ENCODE measurements around the gene NMNAT1.
"Not testable (repeated sequence)": the region's sequence is repeated elsewhere in the genome, so short reads cannot be mapped to it uniquely, and the experiment has no call there.

NMNAT1 gene

DNA sequence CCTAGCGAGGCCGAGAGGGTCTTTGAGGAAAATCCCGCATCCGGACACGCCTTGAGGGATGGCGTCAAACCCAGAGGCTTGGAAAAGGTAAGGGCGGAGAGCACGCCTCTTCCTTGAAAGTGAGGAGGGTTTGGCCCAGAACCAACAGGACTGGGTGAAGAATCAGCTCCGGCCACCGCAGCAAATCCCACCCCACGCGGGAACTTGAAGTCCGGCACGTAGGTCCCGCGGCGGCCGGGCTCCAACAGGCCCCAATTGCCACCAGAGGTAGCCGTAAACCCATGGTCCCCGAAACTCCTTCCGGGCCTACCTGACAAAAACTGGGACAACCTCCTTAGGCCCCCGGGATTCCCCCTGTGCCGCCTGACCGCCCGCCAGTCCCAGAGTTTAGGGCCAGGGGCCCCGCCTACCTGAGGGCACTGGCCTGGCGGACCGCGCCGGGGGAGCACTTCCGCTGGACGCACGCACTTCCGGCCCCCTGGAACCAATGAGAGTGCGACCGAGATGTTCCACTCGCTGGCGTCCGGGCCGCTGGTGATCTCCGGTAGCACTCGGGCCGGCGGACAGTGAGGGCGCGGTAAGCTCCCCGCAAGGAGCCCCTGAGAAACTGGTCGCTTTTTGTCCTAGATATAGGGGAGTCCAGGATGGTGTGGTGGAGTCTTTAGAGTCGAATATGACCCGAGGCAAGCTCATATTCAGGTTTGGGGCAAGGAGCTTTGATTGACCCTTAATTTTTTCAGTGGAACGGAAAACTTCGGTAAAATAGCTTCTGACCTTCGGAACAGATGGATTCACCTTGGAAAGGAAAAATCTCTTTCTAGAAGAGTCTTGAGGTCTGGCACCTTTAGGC, at the start of gene NMNAT1, which contains the start of gene LZIC:
NMNAT1 (plus strand) TSS at position 537 of the 850 bp plus-strand sequence. CDS start 28,599 bp downstream, outside the sequence.
LZIC (minus strand) TSS at position 453 of the 850 bp plus-strand sequence. CDS start 6,772 bp downstream, outside the sequence.
- peak; percentile 53 to 94 (median 87) for DNase-seq

DNA sequence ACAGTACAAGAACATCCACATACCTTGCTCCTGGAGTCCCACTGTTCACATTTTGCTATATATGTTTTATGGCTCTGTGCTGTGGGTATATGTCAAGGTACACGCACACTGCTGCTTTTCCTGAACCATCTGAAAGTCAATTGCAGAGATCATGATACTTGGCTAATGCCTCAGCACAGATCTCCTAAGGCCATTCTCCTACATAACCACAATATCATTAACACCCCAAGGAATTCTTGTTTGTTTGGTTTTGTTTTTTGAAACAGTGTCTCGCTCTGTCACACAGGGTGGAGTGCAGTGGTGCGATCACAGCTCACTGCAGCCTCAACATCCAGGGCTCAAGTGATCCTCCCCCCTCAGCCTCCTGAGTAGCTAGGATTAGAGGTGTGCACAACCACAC, 49.2 kb upstream of the NMNAT1 start:
- DNase-seq = no peak

DNA sequence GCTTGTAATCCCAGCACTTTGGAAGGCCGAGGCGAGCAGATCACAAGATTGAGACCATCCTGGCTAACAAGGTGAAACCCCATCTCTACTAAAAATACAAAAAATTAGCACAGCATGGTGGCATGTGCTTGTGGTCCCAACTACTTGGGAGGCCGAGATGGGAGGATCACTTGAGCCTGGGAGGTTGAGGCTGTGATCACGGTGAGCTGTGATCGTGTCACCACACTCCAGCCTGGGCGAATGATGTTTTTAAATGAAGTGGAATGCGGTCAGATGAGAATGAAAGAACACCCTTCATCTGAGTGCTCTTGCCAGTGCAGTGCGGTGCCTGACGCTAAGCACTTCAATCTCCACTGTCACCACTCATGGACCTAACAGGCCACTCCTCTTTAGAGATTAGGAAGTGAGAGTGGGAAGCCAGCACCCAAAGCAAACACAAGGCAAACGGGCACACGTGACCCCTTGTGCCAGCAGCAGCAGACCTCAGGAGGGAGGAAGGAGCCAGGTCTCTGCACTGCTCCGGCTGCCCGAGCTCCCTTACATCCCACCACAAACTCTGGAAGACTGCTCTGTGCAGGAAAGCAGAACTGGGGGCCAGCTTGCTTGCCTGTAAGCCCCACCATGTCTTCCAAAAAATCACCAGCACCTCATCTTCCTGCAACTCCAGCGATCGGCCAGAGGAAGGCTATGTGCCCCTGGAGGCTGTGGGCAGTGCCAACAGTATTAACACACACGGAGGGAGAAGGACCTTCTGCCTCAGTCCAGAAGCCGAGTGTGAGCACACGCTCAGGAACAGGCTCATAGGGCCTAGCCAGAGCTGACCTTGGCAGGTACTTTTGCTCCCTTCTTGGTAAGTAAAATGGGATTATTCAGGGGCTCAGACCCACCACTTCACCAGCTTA, 42.9 kb upstream of the NMNAT1 start:
- DNase-seq = peak in 38 of 51 donors; percentile 11 to 69 (median 40)

DNA sequence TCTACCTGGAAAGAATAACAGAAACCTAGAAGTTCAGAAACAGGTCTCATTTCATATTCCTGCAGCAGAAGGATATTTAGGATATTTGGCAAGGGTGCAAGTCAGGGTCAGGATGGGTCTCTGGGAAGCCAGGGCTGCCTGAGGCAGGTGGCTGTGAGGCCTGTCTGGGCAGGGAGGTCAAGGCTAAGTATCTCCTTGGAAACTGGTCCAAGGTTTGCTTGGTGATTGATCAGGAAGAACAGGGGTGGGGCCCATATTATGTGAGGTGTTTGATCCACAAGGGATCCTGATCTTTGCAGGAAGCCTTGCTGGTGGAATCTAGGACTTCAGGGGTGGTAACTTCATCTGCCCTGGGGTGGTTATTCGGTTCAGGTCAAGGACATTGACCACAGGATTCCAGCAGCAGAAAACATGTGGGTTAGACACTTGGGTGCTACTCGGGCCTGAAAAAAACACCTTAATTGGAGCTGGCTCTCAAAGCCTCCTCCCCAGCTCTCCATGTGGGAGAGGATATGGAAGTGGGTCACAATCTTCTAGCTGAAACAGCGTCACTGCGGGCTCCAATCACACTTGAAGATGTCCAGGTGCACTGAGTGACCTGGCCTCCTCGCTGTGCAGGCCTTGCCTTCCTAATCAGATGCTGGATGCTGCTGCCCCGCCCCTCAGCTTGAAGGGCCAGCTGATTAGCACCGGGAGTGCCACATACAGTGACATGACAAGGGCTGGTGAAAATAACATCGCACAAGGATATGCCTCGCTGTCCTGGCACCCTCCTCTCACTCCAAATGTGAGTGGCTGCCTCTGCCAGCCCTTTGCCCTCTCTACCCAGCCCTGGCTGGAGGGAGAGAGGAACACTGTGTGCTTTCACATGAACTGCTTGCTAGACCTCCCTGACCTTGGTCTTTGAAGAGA, 41.9 kb upstream of the NMNAT1 start:
- peak in 2 of 51 donors; percentile 11 to 16 for DNase-seq

DNA sequence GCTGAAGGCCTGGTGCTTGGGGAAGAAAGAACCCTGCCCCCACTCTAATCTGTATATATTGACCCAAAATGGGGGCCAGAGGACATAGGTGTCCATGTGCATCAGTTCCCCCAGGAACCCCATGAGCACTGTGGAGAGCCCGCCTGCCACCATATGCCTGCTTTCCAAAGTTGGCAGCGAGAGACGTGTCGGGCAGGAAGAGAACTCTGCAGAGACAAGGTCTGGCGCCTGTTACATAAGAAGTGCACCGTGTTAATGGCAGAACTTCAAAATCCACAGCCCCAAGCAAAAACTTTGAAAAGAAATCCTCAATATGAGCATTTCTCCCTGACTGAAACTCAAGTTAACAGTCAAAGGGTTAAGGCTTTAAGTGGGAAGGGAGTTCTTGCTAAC, 41.2 kb upstream of the NMNAT1 start:
- peak in 2 of 51 donors; percentile 17 to 21 for DNase-seq

DNA sequence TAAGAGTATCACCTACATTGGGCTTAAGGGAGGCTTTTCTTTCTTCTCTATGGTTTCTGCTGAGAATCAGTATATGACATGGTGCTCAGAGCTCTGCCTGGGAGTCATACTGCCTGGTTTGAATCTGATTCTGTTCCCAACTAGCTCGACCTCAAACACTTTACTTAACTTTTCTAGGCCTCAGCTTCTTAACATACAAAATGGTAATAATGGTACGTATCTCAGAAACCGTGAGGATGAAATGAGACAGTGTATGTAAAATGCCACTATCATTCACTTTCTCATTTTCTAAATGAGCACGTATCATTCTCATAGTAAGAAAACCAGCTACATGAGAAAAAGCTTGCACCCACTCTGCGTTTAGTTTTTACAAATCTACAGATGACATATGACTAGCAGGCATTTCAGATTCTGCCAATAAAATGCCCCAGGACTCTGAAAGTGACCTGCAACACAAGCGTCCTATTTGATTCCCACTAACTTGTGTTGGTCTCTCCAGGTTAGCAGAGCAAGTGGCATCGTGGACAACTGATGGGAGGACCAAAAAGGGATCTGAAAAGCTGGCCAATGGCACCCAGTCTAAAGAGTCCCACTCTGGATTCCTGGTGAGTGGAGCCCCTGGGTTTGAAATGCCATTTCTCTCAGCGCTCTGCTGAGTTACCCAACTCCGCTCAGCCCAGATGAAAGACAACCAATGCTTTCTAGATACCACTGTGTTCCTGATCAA, 39.3 kb upstream of the NMNAT1 start:
- no peak for DNase-seq

DNA sequence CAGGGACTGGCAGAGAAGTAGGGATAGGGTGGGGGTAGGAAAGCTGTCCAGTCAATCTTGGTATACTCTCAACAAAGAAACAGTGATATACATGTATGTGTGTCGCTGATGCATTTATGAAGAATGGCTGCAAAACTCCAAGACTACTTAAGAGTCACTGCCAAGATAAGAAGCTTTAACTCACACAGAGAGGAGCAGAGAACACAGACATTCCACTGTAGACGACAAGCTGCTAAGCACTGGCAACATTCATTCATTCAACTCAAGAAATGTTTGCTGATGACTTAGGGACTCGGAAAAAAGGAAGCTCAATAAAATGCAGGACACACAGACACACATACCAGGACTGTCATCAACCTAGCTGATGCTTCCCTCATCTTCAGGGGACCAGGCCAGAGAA, 38.7 kb upstream of the NMNAT1 start:
- no peak for DNase-seq

DNA sequence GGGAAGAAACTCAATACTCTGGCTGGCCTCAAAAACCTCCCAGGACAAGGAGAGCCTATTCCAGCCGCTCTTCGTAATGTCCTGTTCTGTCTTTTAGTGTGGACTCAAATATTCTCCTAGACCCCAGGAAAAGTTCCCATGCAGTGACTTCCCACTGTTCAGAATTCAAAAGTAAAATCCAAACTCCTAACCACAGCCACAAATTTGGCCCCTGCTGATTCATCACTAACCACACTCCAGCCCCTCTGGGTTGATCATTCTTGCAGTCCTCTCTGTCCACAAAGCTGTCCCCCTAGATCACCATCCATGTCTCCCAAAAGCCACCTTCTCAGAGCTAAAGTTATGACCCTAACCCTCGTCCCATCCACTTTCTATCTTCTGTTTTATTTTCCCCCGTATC, 38.3 kb upstream of the NMNAT1 start:
- DNase-seq = no peak

DNA sequence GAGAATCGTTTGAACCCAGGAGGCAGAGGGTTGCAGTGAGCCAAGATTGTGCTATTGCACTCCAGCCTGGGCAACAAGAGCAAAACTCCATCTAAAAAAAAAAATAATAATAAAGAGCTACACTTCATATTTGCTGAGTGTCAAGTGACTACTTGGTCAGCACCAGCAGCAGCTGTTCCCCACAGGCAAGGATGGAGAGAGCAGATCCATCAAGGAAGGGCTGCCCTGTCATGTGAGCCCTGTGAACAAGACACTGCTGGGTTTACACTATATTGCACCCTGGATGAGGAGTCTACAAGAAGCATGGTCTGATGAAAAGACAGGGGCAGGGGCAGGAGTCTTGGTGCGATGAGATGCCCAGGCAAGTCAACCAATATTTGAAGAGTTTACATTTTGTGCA, 36.8 kb upstream of the NMNAT1 start:
- no peak for DNase-seq

DNA sequence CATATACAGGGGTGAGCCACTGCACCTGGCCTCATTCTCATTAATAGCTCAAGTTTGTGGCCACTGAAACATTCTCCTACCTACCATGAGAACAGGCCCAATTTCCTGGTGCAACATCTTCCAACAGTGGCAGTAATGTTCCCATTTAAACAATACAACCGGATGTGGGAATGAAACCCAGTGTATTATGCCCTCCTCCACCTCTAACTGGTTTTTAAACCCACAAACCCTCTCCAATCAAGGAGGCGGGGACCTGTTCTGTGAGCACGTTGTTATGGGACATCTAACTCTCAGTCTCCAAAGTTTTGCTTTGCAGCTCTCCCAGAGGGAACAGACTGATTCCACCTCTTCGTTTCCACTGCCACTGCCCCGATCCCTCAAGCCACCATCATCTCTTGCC, 35.8 kb upstream of the NMNAT1 start:
- no peak for DNase-seq

DNA sequence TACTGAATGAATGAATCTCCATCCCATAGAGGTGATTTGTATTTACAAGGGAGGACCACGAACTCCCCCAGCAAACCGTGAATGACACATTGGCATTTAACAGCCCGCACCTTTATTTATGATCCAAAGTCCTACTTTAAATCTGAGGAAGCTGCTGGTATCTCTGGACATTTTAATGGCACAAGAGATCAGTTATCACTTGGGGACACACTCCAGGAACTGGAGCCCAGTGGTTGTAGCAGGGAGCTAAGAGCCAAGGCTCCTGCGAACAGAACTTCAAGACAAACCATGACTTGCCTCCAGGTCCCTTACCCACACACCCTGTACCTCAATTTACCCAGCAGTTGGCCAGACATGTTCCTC, 34.4 kb upstream of the NMNAT1 start:
- no peak for DNase-seq

DNA sequence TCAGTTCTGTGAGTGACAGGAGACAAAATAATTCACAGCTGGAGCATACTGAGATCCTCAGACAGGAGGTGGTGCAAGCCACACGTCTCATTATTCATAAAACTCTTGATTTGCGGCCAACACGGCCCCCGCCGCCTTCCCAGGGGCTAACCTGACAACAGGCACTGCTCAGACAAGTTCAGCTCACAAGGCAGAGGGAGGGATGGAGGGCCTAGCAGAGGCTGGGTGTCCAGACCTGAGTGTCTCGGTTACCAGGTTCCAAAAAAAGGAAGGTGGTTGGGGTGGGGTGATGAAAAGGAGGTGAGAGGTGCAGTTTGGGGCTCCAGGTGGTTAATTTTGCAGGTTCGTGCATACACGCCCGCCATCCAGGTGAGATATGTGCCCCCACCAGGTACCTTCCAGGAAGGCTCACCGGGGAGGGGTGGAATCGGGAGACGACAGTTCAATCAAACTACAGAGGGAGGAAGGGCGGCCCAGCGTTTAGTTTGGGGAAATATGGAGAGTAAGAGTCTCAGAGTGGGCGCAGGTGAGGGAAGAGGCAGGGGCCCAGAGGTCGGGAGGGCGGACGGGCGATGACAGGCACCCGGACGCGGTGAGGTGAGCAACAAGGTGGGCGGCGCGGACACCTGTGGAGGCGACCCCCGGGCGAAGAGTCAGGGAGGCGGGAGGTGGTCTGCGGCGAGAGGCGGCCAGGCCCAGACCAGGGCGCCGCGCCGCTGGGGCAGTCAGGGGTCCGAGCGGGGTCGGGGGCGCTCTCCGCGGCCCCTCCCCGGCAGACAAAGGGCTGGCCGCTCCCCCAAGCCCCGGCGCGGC, 33.8 kb upstream of the NMNAT1 start:
- DNase-seq = peak in 2 of 51 donors; percentile 17 to 38

DNA sequence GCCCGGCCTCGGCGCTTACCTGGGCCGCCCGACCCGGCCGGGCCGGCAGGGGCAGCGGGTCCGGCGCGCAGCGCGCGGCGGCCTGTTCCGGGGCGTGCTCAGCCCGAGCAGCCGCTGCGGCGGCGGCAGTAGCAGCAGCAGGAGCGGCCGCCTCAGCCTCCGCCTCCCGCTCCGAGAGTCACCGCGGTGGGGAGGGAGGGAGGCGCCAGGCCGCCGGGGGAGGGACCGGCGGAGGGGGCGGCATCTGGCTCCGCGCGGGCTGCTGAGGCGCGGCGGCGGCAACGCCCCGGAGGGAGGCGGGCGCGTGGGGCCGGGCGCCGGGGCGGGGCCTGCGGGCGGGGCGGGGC, 33.2 kb upstream of the NMNAT1 start, which contains the start of gene CTNNBIP1:
CTNNBIP1 (minus strand) TSS at position 194 of the 347 bp plus-strand sequence. CDS start 38,205 bp downstream, outside the sequence.
- DNase-seq = no peak

DNA sequence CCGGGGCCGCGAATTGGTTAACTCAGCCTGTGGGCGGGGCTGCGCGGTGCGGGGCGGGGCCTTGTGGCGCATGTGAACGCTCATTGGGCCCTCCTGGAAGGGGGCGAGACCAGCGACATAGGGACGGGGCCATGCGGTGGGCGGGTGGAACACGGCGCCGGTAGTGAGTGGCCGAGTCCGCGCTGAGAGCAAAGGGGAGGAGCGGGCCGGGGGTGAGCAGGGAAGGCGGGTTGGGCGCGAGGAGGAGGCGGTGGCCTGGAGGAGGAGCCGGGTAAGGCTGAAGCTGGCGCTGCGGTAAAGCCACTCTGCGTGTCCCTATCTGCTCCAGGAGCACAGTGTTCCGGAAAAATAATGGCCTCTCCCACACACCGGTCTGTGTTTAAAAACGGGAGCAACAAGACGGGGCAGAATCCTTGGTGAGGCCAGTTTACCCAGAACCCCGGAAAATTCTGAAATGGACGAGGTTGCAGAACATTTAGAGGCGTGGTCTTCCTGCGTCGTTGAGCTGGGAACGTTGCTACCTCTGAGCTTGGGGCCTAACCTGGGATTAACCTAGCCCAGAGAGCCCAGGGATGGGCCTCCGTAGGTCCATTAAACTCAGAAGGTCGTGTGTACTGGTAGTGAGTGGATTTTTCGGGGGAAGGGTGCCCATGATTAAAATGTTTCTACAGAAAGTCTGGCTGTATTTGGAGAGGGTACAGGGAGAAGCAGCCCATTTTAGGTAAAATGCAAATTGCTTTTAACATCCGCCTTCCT, 32.7 kb upstream of the NMNAT1 start:
- peak; percentile 57 to 100 (median 99) for DNase-seq

DNA sequence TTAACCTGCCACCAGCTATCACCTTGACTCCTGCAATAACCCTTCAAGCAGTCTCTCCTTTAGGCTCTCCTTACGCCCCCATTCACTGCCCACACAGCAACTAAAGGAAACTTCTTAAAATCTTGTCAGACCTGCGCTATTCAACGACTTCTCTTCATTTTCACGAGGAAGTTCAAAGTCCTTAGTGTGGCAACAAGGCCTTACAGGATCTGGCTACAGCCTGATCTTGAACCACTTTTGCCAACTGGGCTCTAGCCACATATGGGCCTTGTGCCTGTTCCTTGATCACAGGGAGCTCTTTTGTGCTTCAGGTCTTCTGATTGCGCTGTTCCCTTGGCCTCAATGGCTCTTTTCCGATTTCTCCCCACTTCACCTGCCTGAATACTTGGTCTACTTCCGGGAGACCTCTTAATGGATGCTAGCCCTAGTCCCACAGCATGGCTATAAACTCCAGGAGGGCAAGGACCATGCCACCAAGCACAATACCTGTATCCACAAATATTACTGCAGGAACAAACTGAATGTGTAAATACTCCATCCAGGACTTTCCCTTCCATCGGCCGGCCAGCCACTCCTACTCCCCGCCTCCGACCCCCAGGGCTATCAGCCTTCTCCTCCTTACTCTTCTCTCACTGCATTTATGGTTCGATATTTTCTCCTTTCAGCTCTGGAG, 30.9 kb upstream of the NMNAT1 start:
- DNase-seq = no peak

DNA sequence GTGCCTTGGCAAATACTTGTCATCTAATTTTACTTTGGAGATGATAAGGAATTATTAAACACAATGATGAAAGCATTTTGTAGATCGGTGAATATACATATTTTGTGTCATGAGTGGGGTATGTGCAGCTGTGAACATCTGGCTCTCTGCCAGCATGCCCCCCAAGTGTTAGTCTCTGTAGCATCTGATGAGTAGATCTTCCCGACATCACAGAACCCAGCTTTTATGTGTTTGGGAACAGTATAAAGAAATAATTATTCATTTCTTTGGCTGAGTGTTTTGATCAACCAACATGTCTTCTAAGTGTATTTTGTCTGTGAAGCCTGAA, 28.7 kb upstream of the NMNAT1 start:
- DNase-seq = peak in 1 of 51 donors; percentile 26

DNA sequence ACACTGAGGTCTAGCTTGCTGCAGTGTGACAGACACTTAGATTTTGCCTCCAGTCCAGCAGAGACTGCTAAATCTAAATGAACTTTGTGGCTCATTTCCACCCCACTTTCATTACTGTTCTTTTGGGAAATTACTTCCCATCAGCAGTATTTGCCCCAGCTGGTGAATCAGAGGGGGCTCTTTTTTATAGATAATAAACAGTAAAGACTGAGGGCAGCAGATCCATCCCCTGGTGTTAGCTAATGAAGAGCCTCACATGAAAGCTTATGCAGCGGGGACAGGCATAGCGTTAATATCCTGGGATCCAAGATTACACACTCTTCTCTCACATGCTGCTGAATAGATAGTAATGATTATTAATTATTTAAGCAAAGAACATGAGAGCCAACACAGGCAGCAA, 26.8 kb upstream of the NMNAT1 start:
- DNase-seq = no peak

DNA sequence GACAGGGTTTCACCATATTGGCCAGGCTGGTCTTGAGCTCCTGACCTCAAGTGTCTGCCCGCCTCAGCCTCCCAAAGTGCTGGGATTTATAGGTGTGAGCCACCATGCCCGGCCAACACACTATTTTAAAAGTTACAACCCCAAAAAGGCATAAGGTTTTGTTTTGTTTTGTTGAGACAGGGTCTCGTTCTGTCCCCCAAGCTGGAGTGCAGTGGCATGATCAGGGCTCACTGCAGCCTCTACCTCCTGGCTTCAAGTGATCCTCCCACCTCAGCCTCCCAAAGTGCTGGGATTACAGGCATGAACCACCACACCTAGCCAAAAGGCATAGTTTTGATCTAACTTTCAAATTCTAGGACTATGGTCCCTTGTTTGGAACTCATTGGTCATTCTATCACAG, 25.8 kb upstream of the NMNAT1 start:
- DNase-seq = not testable (repeated sequence)
